RWPE2 (cell line): Measurements from ENCODE around the gene SNX9.
A peak's percentile ranks its signal among the peaks of the same experiment; 100 is the strongest.

ENCODE experiments used
- ATAC-seq: fragments of 200-7000 bp; cut with Tn5 transposase; 3 replicates; pipeline ENCODE4 v1.9.1; 2021; ENCODE audit warnings: low read depth
- DNase-seq: peaks from one replicate; pipeline ENCODE4 v3.0.0-alpha.2; 2020; ENCODE audit warnings: low spot score
- H3K27ac ChIP-seq: fragments of 450-650 bp; 2 replicates; pipeline ENCODE4 v1.5.1; 2017; ENCODE audit warnings: mild to moderate bottlenecking; ENCODE audit not compliant: poor library complexity, severe bottlenecking
- H3K27me3 ChIP-seq: fragments of 250-450 bp; sonication (Bioruptor Pico); 2 replicates; pipeline ENCODE4 v1.5.1; 2021; ENCODE audit warnings: mild to moderate bottlenecking, moderate library complexity; ENCODE audit not compliant: insufficient read depth, poor library complexity, severe bottlenecking
- H3K36me3 ChIP-seq: fragments of 250-450 bp; sonication (Bioruptor Pico); 2 replicates; pipeline ENCODE4 v1.5.1; 2020; ENCODE audit warnings: low read depth, mild to moderate bottlenecking, moderate library complexity
- H3K4me1 ChIP-seq: fragments of 250-450 bp; sonication (Bioruptor Pico); 2 replicates; pipeline ENCODE4 v1.5.1; 2021; ENCODE audit warnings: mild to moderate bottlenecking, moderate library complexity; ENCODE audit not compliant: insufficient read depth, poor library complexity, severe bottlenecking
- H3K4me3 ChIP-seq: fragments of 250-450 bp; sonication (Bioruptor Pico); 2 replicates; pipeline ENCODE4 v1.5.1; 2021; ENCODE audit warnings: mild to moderate bottlenecking, moderate library complexity; ENCODE audit not compliant: severe bottlenecking
- H3K9me3 ChIP-seq: fragments of 250-450 bp; sonication (Bioruptor Pico); 2 replicates; pipeline ENCODE4 v1.5.1; 2021; ENCODE audit warnings: mild to moderate bottlenecking, moderate library complexity; ENCODE audit not compliant: severe bottlenecking
- CTCF ChIP-seq: fragments of 450-650 bp; IDR thresholded peaks from one replicate; pipeline ENCODE4 v1.5.1; 2017; ENCODE audit warnings: mild to moderate bottlenecking, moderate library complexity; ENCODE audit not compliant: poor library complexity, severe bottlenecking

SNX9 gene

GRCh38 chr6:157822245-157823000 is 623 bp upstream of the SNX9 start:
- ATAC-seq, result peak; percentile 13
- H3K9me3 ChIP-seq, result no peaks in the 10 kb centered on the region
- DNase-seq, result no peak
- no peaks in the 10 kb centered on the region for H3K36me3 ChIP-seq
- no peaks in the 10 kb centered on the region for H3K27me3 ChIP-seq
- peak overlapping the region; percentile 74 for H3K27ac ChIP-seq
- peak overlapping the region; percentile 86 for H3K4me3 ChIP-seq
- no peak for TF ChIP-seq CTCF
- H3K4me1 ChIP-seq, result peaks cover 17% of the 10 kb centered on the region

GRCh38 chr6:157823528-157824370 is 703 bp downstream of the SNX9 start:
- H3K27me3 ChIP-seq, result no peaks in the 10 kb centered on the region
- no peaks in the 10 kb centered on the region for H3K36me3 ChIP-seq
- peaks cover 17% of the 10 kb centered on the region for H3K4me1 ChIP-seq
- peak overlapping the region; percentile 86 for H3K4me3 ChIP-seq
- peak; percentile 8 for TF ChIP-seq CTCF
- peak overlapping the region; percentile 74 for H3K27ac ChIP-seq
- ATAC-seq (peak; percentile 45), DNase-seq (no peak)
- H3K9me3 ChIP-seq, result no peaks in the 10 kb centered on the region

GRCh38 chr6:157825243-157825904 is 2.3 kb downstream of the SNX9 start:
- ATAC-seq (no peak), DNase-seq (no peak)
- H3K36me3 ChIP-seq, result no peaks in the 10 kb centered on the region
- no peaks in the 10 kb centered on the region for H3K27me3 ChIP-seq
- no peaks in the 10 kb centered on the region for H3K9me3 ChIP-seq
- peak overlapping the region; percentile 74 for H3K27ac ChIP-seq
- H3K4me3 ChIP-seq, result no peak overlapping the region
- H3K4me1 ChIP-seq, result peaks cover 17% of the 10 kb centered on the region
- TF ChIP-seq CTCF, result no peak

- Histone ChIP-seq H3K27me3 (no peaks in the 10 kb centered on the region), H3K36me3 (no peaks in the 10 kb centered on the region), H3K4me3 (no peak overlapping the region), H3K27ac (peak overlapping the region; percentile 73), H3K9me3 (no peaks in the 10 kb centered on the region), H3K4me1 (peaks cover 30% of the 10 kb centered on the region)
- ATAC-seq (no peak), DNase-seq (no peak)
- TF ChIP-seq CTCF, result no peak
Measured at GRCh38 chr6:157830354-157831017, 7.4 kb downstream of the SNX9 start.
